Activated naive CD8-positive, alpha-beta T cell treated with anti-CD3 and anti-CD28 coated beads, Interleukin-2, amount 50 U/mL, for 16 hours (primary cell): ENCODE measurements around the gene BRF1.

Source experiments
- DNase-seq: peaks from one replicate; pipeline ENCODE4 v3.0.0-alpha.2; 2020; ENCODE audit warnings: low read depth, low spot score

BRF1 gene

DNA sequence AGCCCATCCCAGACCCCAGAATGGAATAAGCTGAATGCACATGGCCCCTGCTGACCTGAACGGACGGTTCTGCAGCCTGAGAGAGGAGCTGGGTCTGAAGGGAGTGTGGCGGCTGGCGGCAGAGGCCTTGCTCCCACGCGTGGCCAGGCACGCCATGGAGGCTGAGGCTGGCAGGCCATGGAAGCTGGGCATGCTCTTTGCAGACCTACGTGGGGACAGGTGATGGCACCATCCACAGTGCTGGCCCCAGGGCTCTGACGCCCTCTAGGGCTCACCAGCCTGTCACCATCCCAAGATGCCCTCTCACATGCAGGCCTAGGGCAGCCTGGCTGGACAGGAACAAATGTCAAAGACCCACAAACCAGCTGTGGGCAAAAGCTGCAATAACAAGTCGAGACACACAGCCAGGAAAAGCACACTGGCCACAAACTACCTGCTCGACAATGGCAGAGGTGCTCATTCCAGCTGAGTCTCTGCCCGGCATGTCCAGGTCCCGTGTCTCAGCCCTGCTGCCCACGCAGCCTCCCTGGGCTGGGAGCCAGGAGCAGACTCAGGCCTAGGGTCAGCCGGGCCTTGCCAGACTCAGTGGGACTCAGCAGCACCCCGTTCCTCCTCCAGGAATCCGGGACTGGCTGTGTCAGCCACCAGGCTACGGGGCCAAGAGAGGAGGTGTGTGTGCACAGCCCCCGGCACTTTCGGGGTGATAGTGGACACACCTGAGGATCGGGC is 32.8 kb downstream of the BRF1 start:
- no peak for DNase-seq

DNA sequence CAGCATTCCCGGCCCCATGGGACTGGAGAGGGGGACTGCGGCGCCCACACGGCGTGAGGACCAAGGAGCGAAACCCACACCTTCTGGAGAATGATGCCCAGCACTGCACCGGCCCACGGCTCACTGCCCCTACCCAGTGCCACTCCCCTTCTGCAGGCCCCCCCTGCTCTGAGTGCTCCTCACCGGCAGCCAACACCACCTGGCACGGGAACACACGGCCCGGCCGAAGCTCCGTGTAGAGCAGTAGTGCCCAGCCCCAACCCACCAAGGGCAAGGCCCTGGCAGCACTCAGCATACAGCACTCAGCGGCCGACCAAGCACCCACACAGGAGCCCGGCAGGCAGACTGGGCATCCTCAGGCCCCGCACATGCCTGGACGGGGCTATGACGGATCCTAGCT is 39.0 kb downstream of the BRF1 start:
- no peak for DNase-seq

DNA sequence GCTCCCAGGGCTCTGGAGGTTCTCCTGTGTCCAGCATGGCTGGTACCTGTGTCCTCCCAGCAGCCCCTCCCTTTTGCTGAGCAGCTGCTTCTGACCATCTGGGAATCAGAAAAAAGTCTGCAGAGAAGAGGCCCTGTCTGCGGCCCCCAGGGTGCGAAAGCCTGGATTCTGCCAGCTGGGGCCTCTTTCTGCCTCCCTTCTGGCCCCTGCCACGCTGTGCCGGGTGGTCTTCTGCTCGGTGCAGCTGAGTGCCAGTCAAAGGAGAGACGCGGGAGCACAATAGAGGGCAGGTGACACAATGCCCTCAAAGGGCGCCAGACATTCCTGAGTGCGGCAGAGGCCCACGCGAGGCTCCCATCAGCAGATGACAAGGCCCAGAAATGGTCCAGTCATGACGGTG is 39.8 kb downstream of the BRF1 start:
- no peak for DNase-seq

DNA sequence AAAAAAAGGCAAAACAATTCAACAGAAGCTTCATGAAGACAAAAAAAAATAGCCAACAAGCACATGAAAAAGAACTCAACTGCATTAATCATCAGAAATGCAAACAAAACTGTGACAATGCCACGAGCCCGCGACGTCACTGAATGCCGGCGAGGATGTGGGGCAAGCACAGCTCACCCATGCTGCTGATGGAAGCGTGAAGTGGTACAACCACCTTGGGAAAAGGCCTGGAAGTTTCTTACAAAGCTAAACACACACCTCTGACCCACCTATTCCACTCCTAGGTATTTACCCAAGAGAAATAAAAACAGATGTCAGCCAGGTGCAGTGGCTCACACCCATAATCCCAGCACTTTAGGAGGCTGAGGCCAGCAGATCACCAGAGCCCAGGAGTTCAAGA is 42.0 kb downstream of the BRF1 start:
- no peak for DNase-seq

DNA sequence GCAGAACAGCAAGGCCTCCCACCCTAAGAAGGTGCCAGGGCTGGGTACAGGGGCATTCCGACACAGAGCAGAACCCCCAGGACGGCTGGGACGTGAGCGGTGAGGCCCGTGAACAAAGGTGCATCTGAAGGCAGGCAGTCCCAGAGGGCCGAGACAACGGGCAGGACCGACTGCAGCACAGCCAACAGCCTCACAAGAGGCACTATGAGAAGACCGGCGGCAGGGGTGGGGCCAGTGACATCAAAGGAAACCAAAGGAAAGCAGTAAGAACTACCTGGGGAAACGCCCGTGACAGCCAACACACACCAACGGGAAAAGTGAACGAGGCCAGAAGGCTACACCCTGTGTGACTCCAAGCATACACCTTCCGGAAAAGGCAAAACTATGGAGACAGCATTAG is 43.3 kb downstream of the BRF1 start:
- DNase-seq: no peak

DNA sequence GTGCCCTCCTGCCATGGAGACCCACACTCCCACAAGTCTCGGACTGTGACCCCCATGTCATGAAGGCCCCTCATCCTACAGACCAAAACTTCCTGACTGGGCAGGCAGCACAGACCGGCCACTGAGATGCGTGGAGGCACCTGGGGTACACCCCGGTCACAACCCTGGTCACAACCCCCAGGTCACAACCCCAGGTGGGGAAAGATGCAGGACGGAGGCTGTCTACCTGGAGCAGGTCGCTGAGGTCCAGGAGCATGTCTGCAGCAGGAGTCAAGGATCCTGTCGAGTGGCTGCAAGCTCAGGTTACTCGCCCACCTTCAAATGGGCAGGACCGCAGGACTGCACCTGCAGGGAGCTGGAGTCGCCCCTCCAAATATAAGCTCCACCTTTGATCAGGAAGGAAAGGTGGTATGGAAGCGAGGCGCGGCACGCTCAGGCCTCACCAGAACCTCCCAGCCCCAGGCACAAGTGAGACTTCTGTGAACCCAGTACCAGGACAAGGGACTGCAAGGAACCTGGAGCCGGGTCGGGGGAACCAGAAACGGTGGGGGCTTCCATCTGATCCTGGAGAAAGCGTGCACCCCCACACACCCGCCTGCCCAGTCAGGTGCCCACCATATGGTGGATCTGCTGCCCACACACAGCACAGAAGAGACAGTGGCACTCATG is 44.4 kb downstream of the BRF1 start:
- DNase-seq: no peak

DNA sequence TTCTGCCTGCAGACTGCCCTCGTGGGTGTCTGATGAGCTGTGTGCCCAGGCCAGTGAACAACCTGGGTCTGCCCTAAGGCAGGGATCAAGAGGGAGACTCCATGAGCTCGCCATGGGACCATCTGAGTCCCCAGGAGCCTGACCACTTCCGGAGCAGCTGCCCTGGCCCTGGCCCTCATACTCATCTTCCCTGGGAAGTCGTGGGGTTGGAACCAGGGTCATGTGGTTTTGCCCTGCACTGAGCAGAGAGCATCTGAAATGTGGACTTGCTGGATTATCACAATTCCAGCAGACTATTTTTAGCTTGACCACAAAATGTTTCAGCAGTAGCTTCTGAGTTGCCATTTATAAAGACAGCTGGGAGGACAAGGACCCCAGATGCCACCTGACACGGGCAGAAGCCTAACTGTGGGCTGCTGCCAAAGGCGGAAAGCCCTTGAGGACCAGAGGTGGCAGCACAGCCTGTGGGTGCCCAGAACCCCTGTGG is 45.7 kb downstream of the BRF1 start:
- no peak for DNase-seq

DNA sequence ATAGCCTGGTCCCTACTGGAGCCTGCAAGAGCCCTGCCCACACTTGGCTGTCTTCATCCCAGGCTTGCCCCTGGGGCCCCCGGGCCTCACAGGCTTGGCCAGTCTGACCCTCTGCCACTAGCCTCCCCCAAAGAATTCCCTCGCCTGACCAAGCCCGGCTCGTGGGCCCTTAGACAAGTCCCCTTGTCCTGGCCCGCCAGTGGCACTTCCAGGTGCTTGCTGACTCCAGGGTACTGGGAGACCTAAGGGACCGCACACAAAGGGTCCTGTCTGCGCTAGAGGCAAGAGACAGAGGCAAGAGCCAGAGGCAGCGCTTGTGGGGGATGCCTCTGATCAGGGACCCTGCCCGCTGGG is 47.5 kb downstream of the BRF1 start:
- DNase-seq: no peak

DNA sequence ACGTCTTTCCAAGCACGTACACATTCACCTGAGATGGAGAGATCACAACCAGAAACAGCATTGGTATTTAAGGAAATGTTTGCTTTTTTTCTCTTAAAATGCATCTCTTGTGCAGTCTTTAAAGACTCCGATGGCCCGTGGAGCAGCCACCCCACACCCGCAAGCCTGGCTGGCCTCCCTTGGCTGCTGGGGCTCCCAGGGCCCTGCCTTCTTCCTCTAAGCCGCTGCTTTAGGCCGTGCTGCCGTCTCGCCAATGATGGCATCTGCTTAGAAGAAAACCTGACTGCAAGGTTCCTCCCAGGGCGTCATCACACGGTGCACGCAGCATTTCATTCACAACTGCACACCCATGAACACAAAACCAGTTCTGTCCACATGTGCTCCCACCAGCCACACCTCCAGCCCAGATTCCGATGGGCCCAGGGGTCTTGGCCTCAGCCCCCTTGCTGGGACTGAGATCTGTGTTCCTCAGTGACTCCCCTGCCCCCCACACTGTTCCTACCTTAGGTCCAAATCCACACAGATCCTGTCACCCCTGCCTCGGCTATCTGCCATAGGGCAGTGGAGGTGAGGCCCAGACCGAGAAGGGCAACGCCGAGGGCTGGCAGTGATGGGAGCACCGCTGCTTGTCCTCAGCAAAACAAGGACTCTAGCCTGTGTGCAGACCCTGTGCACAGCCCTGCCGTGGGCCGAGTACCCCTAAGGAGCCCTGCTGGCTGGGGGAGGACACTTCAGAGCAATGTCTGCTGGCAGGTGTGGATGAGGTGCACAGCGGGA is 48.1 kb downstream of the BRF1 start:
- no peak for DNase-seq

DNA sequence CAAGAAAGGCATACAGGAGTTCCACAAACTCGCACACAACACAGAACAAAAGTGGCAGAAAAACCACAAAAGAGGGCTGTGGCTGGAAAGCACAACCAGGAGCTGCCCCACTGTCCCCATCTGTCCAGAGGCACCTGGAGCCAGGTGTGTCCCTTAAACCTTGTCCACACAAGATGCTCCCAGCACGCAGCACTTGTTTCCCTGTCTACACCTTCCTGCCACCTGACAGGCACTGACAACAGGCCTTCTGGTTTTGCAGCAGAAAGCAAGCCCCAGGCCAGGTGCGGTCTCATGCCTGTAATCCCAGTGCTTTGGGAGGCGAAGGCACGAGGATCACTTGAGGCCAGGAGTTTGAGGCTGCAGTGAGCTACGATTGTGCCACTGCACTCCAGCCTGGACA is 48.9 kb downstream of the BRF1 start:
- no peak for DNase-seq

DNA sequence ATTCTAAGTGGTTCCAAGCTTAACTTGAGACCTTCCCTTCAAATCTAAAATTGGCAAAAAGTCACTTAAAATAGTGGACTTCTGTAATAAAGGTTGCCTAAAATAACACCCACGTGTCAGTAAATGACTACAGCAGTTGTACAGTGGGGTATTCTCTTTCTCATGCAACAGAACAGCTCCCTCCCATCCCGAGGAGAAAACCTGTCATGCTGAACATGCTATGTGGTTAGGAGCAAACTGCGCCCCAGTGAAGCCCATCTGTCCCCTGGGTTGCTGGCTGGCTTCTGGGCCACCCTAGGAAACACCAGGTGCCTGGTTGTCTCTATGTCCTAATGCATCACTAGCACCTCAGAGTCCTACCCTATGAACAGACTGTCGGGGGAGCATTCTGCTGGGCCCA is 49.8 kb downstream of the BRF1 start:
- no peak for DNase-seq

DNA sequence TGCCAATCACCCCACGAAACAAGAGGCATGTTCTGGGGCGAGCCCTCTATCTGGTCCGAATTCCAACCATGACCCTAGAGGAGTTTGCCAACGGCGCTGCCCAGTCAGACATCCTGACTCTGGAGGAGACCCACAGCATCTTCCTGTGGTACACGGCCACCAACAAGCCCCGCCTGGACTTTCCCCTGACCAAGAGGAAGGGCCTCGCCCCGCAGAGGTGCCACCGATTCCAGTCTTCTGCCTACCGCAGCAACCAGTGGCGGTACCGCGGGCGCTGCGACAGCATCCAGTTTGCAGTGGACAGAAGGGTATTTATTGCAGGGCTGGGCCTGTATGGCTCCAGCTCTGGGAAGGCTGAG is 50.8 kb downstream of the BRF1 start:
- no peak for DNase-seq

DNA sequence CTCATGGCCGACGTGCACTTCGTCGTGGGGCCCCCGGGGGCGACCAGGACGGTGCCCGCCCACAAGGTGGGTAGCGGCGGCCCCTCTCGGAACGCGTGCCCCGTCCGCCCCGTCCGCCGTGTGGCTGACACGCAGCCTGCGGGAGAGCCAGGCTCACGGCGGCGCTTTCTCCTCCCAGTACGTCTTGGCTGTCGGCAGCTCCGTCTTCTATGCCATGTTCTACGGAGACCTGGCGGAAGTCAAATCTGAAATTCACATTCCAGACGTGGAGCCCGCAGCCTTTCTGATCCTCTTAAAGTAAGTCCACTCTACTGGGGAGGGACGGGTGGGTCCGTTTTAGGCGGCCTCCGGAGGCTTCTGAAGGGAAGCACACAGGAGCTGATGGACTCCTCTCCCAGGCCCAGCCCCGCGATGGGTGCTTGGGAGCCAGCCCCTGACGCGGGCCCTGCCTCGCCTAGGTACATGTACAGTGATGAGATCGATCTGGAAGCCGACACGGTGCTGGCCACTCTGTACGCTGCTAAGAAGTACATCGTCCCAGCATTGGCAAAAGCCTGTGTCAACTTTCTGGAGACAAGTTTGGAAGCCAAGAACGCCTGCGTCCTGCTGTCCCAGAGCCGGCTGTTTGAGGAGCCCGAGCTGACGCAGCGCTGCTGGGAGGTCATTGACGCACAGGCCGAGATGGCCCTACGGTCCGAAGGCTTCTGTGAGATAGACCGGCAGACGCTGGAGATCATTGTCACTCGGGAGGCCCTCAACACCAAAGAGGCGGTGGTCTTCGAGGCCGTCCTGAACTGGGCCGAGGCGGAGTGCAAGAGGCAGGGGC is 51.4 kb downstream of the BRF1 start:
- DNase-seq: no peak

DNA sequence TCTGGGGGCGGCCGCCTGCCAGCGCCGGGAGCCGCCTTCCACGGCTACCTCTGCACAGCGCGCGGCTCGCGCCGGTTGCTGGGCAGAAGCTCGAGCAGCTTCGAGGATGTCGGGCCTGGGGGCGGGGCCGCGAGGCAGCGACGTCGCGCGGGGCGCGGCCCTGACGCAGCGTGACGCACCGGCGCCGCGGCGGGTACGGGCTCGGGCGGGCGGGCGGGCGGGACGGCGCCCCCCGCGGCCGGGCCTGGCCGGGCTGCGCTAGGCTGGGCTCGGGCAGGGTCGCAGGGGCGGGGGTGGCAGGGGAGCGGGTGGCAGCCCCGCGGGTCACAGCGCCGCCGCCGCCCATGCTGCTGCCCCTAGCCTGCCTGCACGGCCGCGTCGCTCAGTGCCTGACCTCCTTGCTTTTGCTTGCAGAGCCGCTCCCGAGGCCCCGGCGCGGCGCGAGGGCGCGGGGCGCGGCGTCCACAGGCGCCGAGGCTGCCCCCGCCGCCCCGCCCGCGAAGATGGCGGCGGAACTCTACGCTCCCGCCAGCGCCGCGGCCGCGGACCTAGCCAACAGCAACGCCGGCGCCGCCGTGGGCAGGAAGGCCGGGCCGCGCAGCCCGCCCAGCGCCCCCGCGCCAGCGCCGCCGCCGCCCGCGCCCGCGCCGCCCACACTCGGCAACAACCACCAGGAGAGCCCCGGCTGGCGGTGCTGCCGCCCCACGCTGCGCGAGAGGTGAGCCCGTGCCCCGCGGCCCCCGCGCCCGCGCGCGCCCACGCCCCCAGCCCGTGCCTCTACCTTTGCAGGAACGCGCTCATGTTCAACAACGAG is 52.2 kb downstream of the BRF1 start, which contains the start of gene BTBD6:
BTBD6 (plus strand) TSS at position 166 of the 814 bp plus-strand sequence; CDS start at position 345, 179 bp downstream.
- DNase-seq: peak; percentile 68

DNA sequence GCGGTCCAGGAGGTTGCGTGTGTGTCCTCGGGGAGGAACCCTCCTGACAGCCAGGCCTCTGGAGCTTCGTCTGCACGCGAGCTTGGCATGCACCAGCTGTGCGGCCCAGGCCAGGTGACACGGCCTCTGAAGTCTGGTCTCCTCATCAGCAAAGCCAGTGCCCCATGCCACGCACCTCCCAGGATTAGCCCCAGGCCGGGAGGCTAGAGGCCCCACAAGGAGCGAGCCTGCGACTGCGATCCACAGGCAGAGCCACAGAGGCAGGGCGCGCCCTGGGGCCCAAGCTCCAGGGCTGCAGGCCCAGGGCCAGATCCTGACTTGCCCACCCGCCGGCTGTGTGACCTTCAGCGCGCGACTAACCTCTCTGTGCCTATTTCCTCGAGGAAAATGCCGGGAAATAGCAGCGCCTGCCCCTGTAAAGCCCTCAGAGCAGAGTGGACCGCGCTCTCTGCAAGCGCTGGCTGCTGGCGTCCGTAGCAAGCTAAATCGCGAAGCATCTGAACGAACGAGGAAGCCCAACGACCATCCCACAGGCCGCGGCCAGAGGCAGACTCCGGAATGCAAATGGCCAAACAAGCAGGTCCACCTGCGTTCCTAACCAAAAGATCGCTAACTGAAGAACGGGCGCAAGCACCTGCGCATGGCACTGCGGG is 53.0 kb downstream of the BRF1 start:
- no peak for DNase-seq

DNA sequence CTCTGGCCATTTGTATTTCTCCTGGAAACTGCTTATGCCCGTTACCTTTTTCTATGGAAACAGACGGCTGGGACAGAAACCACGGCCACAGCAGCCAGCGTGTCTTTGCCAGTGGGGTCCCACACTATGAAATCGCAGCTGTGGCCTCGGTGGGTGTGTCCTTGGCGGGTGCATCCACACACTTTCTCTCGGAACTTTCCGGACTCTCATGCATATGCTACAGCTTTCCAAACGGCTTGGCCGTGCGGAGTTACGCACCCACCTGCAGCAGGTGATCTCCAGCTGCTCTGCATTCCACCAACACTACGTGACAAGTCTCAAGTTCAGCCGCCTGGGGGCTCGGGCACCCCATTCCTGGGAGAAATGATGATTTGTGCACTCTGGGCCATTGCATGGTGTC is 53.8 kb downstream of the BRF1 start:
- DNase-seq: no peak

DNA sequence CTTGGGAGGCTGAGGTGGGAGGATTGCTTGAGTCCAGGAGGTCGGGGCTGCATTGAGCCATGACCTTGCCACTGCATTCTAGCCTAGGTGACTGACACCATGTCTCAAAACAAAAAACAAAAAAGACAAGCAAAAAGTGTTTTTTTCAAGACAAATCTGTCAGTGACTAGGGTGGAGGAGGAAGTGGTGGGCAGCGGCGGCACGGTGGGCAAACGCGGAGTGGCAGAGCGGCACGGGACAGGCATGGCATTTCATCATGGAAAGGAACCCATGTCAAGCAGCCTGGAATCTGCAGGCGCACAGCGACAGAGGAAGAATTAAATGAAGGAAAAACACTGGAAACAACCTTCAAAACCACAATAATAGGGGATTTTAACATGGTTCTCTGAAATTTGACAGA is 56.5 kb downstream of the BRF1 start:
- no peak for DNase-seq

DNA sequence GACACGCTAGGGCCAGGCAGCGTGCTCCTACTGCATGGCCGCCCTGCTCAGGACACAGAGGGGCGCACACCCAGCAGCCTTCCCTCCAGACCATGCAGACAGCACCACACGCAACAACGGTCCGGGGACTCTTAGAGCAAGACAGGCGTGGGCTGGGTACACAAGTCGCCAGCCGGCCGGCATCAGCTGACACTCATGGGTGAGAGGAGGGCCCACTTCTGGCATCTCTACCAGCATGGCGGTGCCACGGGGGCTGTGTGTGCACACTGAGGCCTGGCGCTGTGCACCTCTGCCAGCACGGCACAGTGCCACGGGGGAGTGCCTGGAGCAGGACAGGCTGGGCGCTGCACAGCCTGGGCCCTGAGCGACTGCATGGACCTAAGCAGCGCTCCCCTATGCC is 59.2 kb downstream of the BRF1 start:
- DNase-seq: no peak

DNA sequence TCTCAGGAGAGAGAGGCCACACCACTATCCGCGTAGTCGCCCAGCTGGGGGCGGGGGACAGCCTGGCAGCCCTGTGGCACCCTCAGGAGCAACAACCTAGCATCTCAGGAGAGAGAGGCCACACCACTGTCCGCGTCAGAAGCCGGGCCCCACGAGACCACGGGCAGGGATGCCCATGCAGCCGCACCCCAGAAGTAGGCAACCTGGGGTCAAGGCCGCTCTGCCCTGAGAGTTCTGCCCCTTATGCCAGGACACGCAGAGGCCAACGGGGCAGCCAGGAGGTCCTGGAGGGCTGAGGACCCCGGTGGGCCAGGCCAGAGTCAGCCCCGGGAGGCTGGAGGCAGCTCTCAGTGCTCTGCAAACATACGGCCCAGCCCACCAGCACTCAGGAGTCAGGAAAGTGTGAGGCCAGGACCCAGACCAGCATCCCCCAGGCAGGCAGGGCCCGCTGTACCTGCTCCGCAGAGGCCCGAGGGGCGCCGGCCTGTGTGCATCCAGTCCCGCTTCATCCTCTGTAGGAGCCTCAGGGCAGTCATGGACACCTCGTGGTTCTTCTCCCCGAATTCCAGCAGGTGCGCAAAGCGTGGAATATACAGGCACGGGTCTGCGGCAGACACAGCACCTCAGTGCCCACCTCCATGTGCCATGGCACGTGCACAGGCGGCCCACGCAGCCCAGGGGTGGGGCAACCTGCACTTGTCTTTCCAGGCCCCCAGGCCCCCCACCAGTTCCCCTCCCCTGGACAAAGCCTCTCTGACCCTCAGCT is 59.8 kb downstream of the BRF1 start:
- DNase-seq: no peak
